ENCODE measurements around the gene GPATCH4. TPM values are rescaled to one million over a fixed set of nuclear protein-coding genes. Genes with fewer than 3 reads are reported as not detected.
A peak's percentile ranks its signal among the peaks of the same experiment; 100 is the strongest.
"Not testable (repeated sequence)": the region's sequence is repeated elsewhere in the genome, so short reads cannot be mapped to it uniquely, and the experiment has no call there.

Gene GPATCH4
- 10.3 TPM for total RNA-seq

GRCh38 chr1:156601122-156601830, at the start of gene GPATCH4:
TSS of gene GPATCH4 (minus strand) at chr1:156601479.
- DNase-seq = peak; percentile 85

- DNase-seq = no peak
These were observed 47.7 kb upstream of the GPATCH4 start for GRCh38 chr1:156648951-156649350.

DNA sequence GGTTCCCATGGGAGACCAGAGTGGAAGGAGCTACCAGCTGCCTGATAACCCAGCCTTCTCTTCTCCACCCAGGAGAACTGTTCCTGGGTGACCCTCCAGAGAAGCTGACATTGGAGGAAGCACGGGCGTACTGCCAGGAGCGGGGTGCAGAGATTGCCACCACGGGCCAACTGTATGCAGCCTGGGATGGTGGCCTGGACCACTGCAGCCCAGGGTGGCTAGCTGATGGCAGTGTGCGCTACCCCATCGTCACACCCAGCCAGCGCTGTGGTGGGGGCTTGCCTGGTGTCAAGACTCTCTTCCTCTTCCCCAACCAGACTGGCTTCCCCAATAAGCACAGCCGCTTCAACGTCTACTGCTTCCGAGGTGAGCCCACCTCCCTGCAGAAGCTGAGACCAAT, 47.2 kb upstream of the GPATCH4 start:
- DNase-seq = no peak

GRCh38 chr1:156647351-156647750, 46.1 kb upstream of the GPATCH4 start:
- DNase-seq = no peak

DNA sequence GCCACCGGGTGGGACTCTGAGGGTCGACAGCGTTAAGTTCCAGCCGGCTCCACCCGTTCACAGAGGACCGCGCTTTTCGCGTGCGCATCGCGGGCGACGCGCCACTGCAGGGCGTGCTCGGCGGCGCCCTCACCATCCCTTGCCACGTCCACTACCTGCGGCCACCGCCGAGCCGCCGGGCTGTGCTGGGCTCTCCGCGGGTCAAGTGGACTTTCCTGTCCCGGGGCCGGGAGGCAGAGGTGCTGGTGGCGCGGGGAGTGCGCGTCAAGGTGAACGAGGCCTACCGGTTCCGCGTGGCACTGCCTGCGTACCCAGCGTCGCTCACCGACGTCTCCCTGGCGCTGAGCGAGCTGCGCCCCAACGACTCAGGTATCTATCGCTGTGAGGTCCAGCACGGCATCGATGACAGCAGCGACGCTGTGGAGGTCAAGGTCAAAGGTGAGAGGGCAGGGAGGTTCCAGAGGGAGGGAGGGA, 45.5 kb upstream of the GPATCH4 start:
- DNase-seq = no peak

DNA sequence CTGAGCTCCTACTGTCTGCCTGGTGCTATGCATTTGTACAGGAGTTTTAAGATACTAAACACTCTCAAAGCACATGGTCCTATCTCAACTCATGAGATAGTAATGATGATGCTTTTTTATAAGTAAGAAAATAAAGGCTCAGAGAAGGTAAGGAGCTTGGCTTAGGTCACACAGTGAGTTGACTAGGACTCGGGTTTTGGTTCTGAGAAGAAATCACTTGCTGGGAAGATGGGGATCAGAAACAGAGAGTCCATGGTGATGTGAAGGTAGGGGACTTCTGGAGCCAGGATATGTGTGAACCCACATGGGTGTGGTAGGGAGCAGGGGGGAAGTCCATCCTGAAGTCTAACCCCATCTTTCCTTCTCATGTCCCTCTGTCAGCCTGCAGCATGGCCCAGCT, 44.4 kb upstream of the GPATCH4 start:
- DNase-seq = no peak

DNA sequence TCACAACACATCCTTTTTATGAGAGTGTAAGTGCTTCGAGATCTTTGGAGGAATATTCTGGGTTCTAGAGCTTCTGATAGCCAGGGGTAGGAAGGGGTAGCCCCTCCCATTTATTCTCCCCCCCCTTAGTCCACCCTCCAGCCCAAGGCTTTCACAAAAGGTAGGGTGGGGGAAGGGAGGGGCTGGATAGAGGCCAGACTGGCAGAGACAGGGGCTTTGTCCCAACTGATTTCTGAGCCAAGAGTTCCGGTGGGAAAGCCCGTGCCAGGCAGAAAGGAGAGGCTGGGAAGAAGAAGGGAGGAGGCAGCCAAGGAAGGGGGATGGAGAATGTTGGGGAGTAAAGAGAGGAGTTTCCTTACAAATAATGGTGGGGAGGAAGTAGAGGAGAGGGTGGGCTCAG, 43.8 kb upstream of the GPATCH4 start:
- DNase-seq = no peak

- DNase-seq = no peak
These were observed 43.4 kb upstream of the GPATCH4 start for GRCh38 chr1:156644640-156645039.

DNA sequence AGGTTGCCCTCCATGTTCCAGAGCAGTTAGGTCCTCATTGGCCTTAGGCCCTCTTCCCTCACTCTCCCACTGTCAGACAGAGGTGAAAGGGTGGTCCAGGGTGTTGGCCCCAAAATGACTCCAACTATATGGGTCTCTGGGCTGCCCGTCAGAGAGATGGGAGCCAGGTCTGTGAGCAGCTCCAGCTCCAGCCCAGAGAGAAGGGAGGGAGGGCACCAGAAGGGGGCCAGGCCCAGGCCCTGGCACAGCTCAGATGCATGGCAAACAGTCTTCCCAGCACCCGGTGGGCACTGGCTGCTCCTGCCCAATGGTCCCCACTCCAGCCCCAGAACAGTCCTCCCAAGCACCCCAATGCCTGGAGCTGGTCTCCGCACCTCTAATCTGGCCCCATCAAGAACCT, 42.9 kb upstream of the GPATCH4 start:
- no peak for DNase-seq

DNA sequence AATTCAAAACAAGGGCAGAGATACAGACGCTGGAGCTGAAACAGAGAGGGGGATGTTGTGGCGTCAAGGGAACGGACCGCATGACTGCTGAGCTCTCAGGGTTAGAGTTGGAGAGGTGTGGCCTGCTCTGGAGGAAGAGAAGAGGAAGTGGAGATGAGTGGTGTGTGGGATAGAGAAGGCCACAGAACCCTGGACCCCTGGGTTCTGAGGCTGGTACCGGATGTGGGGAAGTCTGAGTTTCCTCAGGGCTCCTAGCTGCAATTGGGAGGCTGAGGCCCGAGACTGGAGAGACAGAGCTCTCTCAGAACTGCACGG, 42.5 kb upstream of the GPATCH4 start:
- no peak for DNase-seq

- no peak for DNase-seq
These were observed 41.9 kb upstream of the GPATCH4 start for GRCh38 chr1:156643049-156643777.

DNA sequence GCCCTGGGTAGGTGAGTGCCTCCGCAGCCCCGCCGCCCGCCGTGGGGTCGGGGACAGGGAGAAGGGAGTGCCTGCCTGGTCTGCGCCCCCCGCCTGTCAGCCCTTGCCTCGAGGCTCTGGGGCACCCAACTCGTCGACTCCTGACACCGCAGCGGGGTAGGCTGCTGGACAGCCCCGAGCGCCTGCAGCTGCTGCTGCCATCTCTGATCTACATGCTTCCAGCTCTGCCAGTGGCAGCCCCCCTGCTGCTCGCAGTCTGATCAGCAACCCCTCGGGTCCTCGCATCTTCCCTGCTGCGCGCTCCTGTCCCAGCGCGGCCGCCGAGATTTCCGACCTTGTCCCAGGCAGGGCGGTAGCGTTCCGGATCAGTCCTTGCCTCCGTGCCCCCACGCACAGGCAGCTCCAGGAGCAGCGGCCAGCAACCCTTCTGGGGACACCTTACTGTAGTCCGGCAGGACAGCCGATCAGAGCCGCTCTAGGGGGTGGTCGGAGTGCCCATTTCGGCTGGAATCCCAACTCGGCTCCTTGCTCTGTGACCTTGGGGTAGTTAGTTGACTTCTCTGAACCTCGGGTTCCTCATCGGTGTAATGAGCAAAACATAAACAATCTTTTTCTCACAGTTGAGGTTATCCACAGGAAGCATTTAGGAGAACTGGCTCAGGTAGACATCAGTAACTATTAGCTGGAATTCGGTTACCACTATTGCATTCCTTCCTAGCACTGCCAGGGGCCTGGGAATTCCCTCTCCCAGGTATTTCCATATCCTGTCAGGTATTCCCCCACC, 41.2 kb upstream of the GPATCH4 start:
- no peak for DNase-seq

DNA sequence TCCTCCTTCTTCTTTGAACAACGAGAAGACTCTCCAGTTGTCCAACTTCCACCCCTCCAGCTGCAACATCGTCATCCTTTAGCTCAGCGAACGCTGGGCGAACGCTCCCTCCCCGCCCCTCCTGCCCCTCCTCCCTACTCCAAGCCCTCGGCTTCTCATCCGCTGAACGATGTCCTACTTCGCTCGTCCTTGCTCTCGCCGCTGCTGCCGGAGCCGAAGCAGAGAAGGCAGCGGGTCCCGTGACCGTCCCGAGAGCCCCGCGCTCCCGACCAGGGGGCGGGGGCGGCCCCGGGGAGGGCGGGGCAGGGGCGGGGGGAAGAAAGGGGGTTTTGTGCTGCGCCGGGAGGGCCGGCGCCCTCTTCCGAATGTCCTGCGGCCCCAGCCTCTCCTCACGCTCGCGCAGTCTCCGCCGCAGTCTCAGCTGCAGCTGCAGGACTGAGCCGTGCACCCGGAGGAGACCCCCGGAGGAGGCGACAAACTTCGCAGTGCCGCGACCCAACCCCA, 40.5 kb upstream of the GPATCH4 start, which contains the start of gene BCAN:
Gene BCAN, plus strand, starts transcription at position 357 of the 504 bp plus-strand sequence. CDS start 3,938 bp downstream, outside the sequence.
- DNase-seq = peak; percentile 73

DNA sequence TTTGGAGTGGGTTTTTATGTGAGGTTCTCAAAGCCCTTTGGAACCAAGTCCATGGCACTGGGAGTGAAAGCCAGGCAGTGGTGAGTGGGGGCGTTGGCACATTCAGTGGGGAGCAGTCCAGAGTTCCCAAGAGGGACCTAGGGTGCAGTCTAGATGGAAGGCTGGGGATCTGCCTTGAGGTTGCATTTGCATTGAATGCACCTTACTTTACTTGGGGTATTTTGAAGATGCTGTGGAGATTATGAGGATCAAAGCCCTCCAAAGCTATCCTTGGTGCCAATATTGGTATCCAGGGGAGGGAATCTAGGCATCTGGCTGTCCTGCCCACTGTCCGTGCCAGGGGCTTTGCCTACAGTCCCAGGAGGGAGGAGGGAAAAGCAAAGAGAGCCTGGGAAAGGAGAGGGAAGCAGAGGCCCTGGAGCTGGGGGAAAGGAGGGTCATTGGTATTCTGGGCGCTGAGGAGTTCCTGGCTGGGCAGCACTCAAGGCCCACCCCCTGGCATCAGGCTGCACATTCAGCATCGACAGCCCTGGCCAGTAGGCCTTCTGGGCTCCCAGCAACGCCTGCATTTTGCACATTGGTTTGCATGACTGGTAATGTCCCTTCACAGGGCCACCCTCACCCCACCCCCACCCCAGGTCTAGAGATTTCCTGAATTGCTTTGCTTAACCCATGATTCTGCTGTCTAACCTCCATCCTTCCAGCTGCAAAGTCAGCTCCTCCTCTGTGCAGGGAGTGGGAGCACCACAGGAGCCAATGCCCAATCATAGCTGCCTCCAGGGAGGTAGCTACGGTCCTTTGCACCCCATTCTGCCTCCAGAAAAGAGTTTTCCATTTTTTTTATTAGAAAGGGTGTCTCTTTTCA, 39.8 kb upstream of the GPATCH4 start:
- no peak for DNase-seq

- no peak for DNase-seq
These were observed 38.4 kb upstream of the GPATCH4 start for GRCh38 chr1:156639601-156640101.

DNA sequence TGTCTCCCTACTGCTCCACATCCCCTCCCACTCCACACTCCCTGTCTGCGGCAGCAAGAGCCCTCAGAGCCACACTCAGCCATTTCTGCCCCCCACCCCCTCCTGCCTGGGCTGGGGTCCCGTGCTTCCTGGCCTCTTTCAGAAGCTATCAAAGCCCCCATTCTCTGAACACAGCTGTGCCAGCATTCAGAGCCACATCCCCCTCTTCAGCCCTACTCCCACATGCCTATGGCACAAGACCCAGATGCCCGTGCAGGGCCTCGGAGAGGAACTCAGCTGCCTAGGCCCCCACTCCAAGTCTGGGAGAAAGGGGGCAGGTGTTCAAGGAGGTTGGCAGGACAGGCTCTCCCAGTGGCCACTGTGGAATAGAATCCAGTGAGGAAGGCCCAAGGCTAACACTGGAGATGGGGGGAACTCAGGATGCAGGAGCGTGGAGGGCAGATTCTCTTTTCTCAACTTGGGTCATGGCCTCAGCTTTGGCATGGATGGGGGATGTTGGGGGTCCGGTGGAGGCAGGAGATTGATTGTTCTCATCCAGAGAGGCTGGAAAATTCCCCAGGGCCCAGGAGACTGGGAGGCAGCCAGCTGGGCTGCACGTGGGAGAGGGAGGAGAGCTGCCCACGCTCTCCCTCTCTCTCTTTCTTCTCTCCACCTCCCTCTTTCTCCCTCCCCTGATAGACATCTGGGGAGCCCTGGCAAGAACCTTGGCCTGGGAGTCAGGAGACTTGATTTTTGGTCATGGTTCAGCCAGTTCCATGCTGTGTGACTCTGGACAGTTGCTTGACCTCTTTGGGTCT, 37.1 kb upstream of the GPATCH4 start:
- peak; percentile 42 for DNase-seq

DNA sequence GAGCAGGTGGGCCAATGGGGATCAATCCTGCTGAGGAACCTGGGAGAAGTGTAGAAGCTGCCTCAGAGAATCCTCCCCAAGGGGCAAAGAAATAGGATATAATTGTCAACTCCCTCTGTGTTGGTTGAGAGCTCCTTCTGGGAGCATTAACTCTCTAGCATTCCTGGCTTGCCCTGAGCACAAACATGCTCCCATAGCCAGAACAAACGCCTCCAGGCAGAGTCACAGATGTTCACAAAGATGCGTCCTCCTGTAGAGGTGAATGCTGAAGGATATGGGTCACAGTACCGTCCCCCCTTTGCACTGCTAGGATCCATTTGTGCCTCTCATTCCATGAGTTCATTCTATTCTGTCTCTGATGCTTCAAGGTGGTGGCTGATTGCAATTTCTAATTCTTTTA, 31.1 kb upstream of the GPATCH4 start:
- DNase-seq = no peak

- not testable (repeated sequence) for DNase-seq
These were observed 29.9 kb upstream of the GPATCH4 start for GRCh38 chr1:156631152-156631551.

DNA sequence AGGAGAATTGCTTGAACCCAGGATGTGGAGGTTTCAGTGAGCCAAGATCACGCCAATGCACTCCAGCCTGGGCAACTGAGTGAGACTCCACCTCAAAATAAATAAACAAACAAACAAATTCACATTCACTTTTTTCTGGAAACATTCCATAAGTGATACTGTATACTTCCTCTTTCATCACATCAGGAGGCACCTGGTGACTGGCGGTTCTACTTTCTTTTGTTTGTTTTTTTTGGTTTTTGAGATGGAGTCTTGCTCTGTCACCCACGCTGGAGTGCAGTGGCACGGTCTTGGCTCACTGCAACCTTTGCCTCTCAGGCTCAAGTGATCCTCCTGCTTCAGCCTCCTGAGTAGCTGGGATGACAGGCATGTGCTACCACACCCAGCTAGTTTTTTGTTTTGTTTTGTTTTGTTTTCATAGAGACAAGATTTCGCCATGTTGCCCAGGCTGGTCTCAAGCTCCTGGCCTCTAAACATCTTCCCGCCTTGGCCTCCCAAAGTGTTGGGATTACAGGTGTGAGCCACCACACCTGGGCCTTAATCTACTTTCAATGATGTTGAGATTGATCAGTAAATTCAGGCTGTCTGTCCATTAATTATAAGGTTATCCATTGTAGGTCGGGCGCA, 28.7 kb upstream of the GPATCH4 start:
- DNase-seq = no peak

DNA sequence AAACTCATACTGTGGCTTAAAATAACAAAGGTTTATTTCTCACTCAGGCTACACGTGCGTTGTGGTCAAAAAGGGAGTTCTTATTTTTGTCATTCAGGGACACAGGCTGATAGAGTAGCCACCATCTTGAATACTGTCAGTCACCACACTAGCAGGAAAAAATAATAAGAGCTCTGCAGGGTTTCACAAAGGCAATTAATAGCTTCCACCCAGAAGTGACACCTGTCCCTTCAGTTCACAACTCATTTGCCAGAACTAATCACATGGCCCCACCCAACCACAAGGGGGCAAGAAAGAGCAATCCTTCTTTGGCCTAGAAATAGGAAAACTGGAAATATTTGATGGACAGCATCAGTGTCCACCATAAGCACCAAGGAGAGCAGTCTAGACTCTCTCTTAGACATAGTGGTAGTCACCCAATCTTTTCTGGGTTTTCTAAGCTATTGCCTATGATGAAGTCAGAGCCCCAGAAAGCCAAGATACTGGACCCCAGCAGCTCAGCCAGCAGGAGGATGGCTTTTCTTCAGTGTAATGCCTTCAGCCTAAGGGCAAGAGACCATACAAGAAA, 26.1 kb upstream of the GPATCH4 start:
- DNase-seq = no peak
